NCI-H2081 (cell line): ENCODE results near the gene APOBEC4.
"Not testable (repeated sequence)": the region's sequence is repeated elsewhere in the genome, so short reads cannot be mapped to it uniquely, and the experiment has no call there.

ENCODE experiments used
- DNase-seq, 2 experiments: peaks; one replicate each; lab custom pipeline; 2025; lab: John Stamatoyannopoulos, UW

Gene APOBEC4

DNA sequence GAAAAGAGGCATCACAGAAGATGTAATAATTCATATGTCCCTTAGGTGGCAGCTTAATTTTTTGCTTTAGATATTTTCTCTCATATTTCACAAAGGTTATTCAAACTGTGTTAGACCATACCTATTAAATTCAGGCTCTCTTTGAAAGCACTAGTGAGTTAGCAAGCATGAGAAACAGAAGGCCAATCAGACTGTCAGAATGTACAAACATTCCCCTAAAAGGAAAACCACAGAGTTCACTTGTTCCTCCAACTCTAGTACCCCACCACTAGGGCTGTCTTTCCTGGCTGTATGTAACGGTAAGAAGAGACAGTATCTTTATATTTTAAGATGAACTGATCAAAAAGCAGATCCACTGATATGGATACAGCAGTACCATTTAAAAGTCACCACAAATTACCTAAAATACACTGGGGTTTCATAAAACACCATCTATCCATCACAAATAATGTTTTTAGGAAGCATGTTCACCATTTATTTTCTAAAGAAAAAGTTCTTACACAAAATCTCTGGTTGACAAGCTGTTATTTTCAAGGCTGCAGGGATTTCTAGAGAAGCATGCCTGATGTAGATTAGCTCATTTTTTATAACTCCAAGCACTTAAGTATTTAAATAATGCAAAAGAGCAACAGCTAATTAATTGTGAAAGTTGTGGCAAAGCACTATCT is 19.3 kb downstream of the APOBEC4 start:
- DNase-seq = peak in 1 of 2 experiments; percentile 59

DNA sequence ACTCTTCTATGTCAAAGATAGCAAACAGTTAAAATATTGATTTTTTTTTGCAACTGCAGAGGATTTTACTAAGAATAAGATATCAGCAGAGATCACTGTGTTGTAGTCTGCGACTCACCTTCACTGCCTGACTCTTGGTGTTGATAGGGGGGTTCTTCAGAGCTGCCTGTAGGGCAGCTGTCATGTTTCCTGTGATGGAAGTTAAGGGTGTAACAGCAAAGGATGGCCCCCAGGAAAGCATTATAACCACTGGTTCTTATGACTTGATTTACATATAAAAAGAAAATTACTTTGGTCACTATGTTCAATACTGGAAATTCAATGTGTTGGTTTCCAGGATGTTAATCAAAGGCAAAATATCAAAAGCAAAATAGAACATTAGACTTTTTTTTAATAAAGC is 20.2 kb downstream of the APOBEC4 start:
- DNase-seq = peak in 1 of 2 experiments; percentile 17

DNA sequence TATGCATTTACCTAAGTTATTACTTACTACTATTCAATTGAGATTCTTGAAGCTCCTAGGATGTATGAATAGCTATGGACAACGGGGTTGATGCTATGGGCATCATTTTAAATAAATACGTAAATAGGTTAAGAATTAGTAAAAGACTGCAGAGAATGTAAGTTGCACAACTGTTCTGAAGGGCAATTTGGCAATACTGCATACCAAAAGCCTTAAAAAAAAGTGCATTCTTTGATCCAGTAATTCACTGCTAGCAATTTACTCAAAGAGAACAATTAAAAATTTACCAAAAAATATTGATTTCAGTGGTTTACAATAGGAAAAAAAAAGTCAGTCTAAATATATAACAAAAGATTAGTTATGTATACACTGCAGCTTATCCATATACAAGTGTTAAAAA is 21.0 kb downstream of the APOBEC4 start:
- no peak for DNase-seq

DNA sequence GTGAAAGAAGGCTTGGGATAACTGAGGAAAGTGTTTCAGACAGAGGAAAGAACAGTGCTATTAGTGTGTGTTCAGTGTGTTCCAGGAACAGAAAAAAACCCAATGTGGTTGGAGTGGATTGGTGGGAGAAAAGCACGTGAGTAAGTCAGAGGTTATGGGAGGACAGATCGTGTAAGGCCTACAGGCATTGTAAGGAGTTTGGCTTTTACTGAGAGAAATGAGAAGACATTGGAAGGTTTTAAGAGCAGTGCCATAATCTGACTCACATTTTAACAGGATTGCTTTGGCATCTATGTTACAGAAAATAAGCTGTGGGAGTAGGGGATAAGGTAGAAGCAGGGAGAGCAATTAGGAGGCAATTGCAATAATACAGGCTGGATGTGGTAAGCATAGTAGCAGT is 22.4 kb downstream of the APOBEC4 start:
- no peak for DNase-seq

DNA sequence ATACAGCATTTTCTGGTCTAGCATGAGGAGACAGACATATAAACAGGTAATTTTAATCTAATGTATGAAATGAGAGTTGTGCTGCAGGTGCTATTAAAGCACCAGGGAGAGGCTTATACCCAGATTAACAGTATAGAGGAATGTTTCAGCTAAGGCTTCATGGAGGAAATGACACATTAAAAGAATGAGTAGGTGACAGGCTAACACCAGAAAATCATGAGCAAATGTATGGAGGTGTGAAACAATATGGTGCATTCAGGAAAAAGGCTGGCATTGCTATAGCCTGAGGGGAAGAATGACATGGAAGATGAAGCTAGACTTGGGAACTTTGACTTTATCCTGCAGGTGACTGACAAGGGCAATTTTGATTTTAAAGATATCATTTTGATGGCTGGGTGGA is 24.6 kb downstream of the APOBEC4 start:
- DNase-seq = no peak

DNA sequence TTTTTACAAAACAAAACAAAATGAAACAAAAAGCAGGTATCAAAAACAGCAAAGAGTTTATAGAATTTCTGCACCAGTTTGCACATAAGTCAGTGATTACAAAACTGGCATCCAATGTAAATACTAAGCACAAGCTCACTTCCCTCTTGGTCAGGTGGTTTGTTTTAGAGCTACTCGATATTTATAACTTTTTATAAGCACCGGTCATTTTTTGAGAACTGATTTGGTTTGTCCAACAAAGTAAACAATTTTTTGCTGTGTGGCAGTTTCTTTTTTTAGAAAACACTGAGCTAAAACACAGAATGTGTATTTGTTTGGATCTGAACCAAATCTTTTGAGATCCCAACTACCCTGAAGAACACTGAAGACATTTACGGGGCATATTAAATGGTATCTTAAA is 26.9 kb downstream of the APOBEC4 start:
- not testable (repeated sequence) for DNase-seq

DNA sequence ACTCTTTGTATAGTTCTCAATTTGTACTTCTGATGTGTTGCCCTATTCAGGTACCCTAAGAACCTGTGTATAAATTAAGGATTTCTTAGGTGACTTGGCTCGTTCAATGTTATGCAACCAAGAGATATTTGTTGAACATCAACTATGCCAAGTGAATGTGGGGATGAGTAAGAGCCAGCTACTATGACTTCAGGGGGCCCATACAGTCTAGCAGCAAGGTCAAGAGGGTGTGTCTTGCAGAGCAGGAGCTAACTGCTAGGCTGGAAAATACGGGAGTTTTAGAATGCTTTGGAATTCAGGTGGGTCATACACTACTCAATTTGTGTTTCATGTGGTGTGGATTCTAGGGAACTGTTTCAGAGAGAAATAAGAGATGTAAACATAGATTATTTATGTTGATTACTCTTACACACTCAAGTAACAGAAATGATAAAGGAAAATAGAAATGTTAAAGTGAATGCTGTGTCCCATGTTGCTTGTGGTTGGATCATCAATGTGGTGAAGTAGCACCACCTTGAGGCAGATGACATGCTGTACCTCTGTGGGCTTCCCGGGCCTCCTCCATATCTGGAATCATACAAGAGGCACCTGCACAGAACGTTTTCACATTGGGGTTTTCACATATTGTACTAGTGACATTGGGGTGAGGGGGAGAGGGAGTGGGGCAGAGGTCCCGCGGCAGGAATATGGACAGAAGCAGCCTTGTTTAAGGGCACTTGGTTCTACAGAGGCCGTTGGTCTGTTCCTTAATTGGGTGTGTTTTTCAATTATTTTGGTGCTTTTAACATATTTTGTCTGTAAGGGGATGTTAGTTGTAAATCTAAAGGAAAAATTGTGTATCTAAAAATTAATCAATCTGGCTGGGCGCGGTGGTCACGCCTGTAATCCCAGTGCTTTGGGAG is 30.0 kb downstream of the APOBEC4 start:
- DNase-seq = peak; percentile 60 to 63

DNA sequence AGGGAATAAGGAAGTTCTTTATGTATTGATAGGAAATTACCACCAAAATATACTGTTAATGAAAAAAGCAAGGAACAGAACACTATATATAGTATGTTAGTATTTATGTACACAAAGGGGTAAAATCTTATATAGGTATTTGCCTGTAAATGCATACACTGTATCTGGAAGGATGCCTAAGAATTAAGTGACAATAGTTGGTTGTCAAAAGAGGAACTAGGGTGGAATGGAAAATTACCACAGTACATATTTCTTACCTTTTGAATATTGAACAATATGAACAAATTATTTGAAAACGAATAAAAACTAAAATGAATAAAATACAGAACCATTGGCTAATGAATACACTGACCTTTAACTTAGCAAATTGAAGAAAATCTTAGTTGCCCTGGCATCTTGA is 31.1 kb downstream of the APOBEC4 start:
- no peak for DNase-seq

DNA sequence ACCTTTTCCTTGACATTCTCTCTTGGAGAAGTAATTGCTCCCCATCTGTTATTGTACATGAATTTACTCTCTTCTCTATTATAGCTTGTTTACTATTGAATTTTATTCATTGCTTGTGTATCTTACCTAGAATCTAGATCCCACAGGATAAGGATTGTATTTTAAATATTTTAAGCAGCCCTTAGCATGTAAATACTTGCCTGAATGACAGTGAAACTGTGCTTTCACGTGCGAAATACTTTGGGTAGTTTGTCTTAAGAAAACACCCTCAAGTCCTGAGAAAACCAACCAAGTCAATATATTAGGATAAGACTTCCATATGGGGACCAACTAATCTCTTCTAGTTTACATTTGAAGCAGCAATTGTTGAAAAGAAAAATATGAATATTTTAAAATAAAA is 32.8 kb downstream of the APOBEC4 start:
- DNase-seq = no peak

DNA sequence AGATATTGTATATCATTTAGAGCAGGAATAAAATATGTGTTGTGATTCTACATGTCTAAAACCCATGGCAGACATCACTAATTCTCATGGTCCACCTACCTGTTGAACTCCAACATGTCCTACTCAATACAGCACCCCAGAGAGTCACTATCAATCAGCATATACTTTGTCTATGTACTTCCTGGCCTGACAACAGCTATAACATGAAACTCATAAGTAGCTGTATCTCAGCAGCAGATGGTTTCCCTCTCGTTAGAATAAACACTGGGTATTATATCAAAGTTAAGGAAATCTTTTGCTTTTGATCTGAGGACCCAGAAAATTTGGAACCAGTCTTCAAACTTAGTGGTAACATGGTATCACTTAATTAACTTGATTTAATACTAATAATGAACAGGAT is 33.3 kb downstream of the APOBEC4 start:
- DNase-seq = no peak

DNA sequence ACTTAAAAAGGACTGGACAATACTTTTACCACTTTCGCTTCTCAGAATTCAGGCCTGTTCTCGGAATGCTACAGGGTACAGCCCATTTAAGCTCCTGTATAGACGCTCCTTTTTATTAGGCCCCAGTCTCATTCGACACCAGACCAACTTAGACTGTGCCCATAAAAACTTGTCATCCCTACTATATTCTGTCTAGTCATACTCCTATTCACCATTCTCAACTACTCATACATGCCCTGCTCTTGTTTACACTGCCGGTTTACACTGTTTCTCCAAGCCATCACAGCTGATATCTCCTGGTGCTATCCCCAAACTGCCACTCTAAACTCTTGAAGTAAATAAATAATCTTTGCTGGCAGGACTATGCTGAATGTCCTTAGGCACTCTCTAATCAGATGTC is 34.9 kb downstream of the APOBEC4 start:
- DNase-seq = not testable (repeated sequence)

DNA sequence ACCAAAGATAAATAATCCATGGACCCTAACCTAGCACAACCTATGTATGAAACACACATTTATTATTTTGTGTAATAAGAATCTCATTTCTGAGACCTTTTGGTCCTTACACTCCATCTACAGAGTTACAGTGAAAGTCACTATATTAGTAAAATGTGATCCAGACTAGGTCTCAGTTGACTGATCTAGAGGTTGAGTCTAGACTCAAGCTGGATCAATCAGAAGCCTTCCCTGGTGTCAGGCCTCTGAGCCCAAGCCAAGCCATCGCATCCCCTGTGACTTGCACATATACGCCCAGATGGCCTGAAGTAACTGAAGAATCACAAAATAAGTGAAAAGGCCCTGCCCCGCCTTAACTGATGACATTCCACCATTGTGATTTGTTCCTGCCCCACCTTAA is 40.1 kb downstream of the APOBEC4 start:
- DNase-seq = not testable (repeated sequence)

DNA sequence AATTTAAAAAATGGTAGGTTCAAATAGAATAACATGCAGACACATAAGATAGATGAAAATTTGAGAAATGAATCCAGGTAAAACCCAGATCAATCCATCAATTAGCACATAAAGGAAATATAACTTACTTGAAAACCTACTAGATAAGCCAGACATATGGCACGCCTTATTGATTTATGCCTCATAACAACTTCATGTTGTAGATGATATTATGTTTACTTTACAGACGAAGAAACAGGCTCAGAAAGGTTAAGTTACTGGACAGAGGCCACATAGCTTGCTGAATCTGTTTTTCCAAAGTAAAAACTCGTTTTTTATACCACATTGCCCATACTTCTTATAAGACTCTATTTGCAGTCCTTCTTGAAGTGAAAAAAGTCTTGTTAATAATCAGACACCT is 40.7 kb downstream of the APOBEC4 start:
- no peak for DNase-seq

DNA sequence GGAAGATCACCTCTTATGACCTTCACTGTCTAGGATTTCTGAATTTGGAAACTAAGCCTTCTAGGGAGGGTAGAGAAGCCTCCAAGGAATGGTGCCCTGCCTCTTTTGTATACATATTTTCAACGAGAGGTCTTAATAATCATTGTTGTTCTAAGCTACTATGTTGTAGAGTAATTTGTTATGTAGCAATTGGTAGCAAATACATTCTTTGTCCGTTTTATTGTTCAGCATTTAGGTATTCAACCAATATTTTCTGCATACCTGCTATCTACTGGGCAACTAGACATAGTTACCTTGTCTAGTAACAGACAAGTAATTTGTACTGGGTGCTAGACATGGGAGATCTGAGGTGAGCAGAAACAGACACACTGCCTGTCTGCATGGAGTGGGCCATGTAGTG is 42.1 kb downstream of the APOBEC4 start:
- DNase-seq = no peak

DNA sequence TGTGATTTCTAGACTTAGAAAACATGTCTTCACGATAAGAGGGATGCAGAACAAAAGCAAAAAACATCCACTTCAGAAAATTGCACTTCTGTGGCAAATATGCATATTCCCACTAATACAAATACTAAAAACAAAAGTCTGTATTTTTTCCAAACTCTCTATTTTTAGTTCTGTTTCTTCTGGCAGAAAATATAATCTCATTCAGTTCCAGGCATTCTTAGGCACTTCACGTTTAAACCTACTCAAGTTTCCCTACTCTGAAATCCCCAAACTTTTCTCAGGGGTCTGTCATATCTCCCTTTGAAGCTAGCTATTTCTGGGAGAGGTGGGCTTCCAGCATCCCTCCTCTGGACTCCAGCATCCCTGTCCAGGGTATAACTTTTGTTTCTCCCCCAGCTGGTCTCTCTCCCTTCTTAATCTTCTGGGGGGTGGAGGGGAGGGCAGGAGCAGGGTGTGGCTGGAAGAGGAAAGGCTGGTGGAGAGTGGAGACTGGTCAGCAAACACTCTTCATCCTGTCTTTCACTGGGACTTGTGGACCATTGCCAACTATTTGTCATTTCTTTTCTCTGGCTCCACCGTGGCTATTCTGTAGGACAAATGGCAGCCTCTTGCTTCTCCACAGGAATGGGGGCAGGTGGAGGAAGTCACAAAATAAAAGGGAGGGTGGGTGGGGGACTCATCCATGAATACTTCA is 43.2 kb downstream of the APOBEC4 start:
- peak; percentile 42 to 53 for DNase-seq

DNA sequence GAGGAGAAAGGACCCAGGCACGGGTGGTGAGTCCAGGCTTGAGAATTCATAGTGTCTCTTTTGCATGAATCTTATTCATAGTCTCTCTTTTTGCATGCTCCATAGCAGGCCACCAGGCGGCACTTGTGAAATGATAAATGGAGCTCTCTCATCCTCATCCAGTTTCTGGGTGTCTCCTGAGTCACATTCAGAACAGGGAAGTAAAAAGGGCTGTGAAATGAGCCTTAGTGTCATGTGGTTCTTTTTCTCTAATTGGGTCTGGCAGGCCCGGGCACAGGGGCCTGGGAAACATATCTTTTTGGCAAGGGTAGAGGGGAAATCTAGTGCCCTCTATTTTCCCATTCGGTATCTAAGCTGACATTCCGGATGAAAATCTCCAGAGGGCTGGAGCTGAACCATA is 43.8 kb downstream of the APOBEC4 start:
- peak in 1 of 2 experiments; percentile 19 for DNase-seq

DNA sequence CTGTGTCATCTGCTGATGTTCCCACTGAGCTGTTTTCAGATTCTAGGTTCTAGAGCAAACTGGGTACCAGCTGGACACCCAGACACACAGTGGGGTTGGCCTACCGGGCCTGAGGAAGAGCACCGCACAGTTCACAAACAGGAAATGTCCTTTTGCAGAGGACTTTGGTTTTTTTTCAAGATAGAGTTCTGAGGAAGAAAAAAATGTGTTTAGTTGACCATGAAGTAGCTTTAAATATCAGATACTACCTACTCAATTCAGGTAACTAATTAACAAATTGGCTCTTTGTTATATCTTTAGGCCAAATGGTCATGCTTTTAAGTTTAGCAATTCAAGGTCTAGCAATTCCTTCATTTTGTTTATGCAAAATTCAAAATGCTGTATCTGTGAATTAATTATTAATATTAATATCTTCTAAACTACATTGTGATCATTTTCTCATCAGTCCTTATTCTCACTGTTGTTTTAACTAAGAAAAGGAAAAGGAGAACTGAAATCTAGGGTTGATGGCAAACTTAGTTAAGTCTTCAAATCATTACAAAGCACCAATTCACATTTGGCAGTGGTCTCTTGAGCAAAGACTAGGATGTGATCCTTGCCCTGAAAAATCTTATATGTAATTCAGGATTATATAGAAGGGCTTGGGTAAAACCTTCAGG is 45.7 kb downstream of the APOBEC4 start:
- DNase-seq = no peak

DNA sequence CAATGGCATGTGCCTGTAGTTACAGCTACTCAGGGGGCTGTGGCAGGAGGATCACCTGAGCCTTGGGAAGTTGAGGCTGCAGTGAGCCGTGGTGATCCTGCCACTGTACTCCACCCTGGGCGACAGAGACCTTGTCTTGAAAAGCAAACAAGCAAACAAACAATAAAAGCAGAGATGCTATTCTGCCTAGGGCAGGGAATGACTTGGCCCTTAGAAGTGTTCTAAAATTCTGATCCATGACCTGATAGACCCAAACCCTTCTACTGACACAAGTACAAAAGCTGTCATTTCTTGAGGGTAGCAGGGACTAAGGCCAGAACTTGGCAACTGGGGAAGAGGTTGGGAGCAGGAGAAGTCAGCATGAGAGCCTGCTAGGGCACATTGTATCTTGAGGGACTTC is 47.2 kb downstream of the APOBEC4 start:
- no peak for DNase-seq

DNA sequence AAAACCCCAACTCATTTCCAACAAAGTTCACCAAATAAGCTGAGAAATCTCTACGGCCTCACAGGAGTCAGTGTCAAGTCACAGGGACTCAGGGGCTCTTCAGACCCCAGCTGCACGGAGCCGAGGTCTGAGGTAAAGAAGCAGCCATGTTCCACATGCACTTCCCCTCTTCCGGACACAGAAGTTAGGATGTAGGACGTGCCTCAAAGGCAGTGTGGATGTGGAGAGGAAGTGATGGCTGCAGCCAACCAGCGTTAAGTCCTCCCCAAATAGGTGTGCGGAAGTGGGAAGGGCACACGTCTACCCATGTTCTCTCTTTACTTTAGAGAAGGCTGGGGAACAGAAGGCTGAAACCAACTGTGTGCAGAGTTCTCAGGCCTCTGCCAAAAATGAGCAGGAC is 48.3 kb downstream of the APOBEC4 start:
- no peak for DNase-seq

DNA sequence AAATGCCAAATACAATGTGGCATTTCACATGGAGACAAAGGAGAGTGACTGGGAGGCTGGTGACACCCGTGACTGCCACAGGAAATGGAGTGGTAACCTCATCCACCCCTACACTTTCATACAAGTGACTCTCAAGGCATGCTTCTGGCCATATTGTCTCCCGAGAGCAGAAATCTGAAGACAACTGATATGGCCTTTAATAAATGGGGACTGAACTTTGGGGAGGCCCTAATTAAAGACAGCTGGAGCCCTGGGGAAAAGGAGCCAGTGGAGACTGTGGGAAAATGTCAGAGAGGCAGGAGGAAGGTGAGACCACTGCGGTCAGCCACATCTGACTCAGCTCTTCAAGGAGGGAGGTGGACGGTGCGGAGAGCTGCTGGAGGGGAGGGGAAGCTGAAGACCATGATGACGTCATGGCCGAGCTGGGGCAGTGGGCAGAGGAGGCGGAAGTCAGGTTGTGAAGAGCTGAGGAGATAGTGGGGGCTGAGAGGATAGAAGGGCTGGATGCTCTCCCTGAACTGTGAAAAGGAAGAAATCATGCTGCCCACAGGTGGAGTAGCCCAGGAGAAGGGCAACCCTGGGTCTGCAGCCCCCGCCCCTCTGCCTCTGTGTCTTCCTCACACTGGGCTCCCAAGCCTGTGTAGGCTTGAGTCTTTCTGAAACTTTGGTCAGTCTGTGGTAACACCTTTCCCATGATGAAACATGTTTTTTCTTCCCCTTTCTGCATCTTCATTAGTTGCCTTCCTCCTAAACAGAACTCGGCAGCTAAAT is 48.9 kb downstream of the APOBEC4 start:
- no peak for DNase-seq

DNA sequence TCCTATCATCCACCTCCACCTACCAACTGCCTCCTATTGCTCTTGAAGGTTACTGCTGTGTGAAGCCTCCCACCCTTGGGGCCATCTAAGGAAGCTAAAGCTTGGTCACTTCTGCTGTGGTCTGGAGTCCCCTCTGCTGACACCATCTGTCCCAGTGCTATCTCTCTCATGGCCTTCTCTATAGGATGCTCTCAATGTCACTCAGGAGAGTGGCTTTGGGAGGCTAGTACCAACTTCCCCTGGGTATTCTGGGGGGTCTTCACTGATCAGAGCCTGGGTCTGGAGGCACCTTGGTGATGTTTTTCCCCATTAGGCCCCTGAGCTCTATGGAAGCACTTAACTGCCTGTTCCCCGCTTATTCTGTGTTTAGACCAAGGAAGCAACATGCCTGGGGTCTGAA is 50.6 kb downstream of the APOBEC4 start:
- no peak for DNase-seq

DNA sequence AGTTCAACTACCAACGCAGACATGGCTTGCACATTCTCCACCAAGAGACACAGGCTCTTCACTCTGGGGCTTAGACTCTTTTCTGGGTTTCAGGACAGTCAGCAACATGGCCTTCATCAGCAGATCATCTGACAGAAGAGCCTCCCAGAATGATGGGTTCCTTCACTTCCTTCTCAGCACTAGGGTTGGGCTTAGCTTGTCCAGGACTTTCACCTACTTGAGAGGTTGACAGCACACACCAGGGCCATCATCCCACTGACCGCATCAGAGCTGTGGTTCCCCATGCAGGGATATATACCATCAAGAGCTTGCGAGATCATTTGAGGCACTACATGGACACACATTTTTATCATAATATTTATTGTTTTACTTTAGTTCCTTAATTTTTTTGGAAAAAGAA is 52.5 kb downstream of the APOBEC4 start:
- DNase-seq = no peak
